HCT116 (cell line): ENCODE results near the gene MOB2. TPM values are rescaled to one million over a fixed set of nuclear protein-coding genes. Genes with fewer than 3 reads are reported as not detected.

Experiments used
- ATAC-seq: fragments of 200-7000 bp; cut with Tn5 transposase; 2 replicates; pipeline ENCODE4 v1.9.1; 2020; ENCODE audit warnings: mild to moderate bottlenecking, moderate library complexity
- BruUV-seq: library from RNA; stranded (reverse); fragments of 400-500 nt; replicated peaks from 2 replicates; lab custom pipeline; 2021; lab: Mats Ljungman, UMichigan
- CTCF ChIA-PET: fragments of 300-600 bp; sonication (Branson Sonifier 250); formaldehyde crosslinking; loops from one replicate; lab custom pipeline; 2021; ENCODE audit warnings: antibody characterized with exemption; lab: Charles Lee
- POLR2A ChIA-PET: fragments of 300-600, 350-600 bp; sonication (Branson Sonifier 250); formaldehyde crosslinking; loops from one replicate; lab custom pipeline; 2021; ENCODE audit warnings: antibody characterized with exemption; lab: Charles Lee
- RAD21 ChIA-PET, 2 experiments: fragments of 300-600 bp; sonication (Branson Sonifier 250); formaldehyde crosslinking; loops; one replicate each; lab custom pipeline; 2023; ENCODE audit warnings: low total read pairs in 2 of 2; ENCODE audit not compliant: uncharacterized antibody in 2 of 2, unreplicated experiment in 2 of 2, low non-redundant PET in 1 of 2; lab: Charles Lee
- DNase-seq: peaks from one replicate; pipeline ENCODE4 v3.0.0-alpha.2; 2010; ENCODE audit warnings: low read depth, low spot score
- H2AFZ ChIP-seq: fragments of 200-600 bp; shearing (Covaris generic), sonication (generic); 2 replicates; pipeline ENCODE4 v1.6.1; 2017; ENCODE audit warnings: low read depth, mixed run types, mixed read lengths, antibody characterized with exemption, low read length; ENCODE audit not compliant: poor library complexity, severe bottlenecking
- H3K27ac ChIP-seq: 2 replicates; pipeline ENCODE4 v1.5.1; 2012; ENCODE audit warnings: low read depth, low read length
- H3K27me3 ChIP-seq: fragments of 200-600 bp; sonication (generic); 2 replicates; pipeline ENCODE4 v1.6.1; 2016; ENCODE audit warnings: mixed run types, low read length, mixed read lengths; ENCODE audit not compliant: insufficient read depth
- H3K36me3 ChIP-seq, 2 experiments: fragments of 200-500 bp in 1 of 2; fragments of 200-600 bp in 1 of 2; sonication (Bioruptor generic) in 1 of 2; sonication (generic) in 1 of 2; 2 replicates each; pipeline versions ENCODE4 v1.5.1 to v1.6.1; 2014 to 2016; ENCODE audit warnings: low read length in 2 of 2, inconsistent platforms in 1 of 2, mixed read lengths in 1 of 2, mixed run types in 1 of 2; ENCODE audit not compliant: insufficient read depth in 2 of 2, control insufficient read depth in 1 of 2
- H3K4me1 ChIP-seq, 2 experiments: fragments of 200-600 bp in 1 of 2; sonication (generic) in 1 of 2; 2 replicates each; pipeline versions ENCODE4 v1.5.1 to v1.6.1; 2012 to 2017; ENCODE audit warnings: low read length in 2 of 2, inconsistent platforms in 1 of 2, mild to moderate bottlenecking in 1 of 2, mixed read lengths in 1 of 2, mixed run types in 1 of 2, moderate library complexity in 1 of 2; ENCODE audit not compliant: insufficient read depth in 2 of 2, control insufficient read depth in 1 of 2
- H3K4me2 ChIP-seq: fragments of 200-600 bp; sonication (generic); 2 replicates; pipeline ENCODE4 v1.6.1; 2017; ENCODE audit warnings: mixed run types, low read length, mixed read lengths
- H3K4me3 ChIP-seq, 2 experiments: fragments of 200-600 bp in 1 of 2; sonication (generic) in 1 of 2; replicated peaks in 1 of 2; 2 replicates each; pipeline ENCODE4 v1.5.1; 2011 to 2016; ENCODE audit warnings: low read length in 2 of 2, control low read depth in 1 of 2, low read depth in 1 of 2, mild to moderate bottlenecking in 1 of 2, mixed read lengths in 1 of 2, mixed run types in 1 of 2
- H3K79me2 ChIP-seq: fragments of 200-600 bp; sonication (generic); 2 replicates; pipeline ENCODE4 v1.6.1; 2017; ENCODE audit warnings: mild to moderate bottlenecking, mixed run types, low read length, moderate library complexity, mixed read lengths; ENCODE audit not compliant: insufficient read depth
- H3K9ac ChIP-seq: fragments of 200-600 bp; sonication (generic); 2 replicates; pipeline ENCODE4 v1.6.1; 2016; ENCODE audit warnings: low read length, mixed read lengths
- H3K9me2 ChIP-seq: fragments of 200-600 bp; sonication (generic), shearing (Covaris generic); 2 replicates; pipeline ENCODE4 v1.6.1; 2017; ENCODE audit warnings: mixed run types, mild to moderate bottlenecking, moderate library complexity; ENCODE audit not compliant: insufficient read depth
- H3K9me3 ChIP-seq, 2 experiments: fragments of 200-500 bp in 1 of 2; fragments of 200-600 bp in 1 of 2; sonication (Bioruptor generic) in 1 of 2; sonication (generic) in 1 of 2; 2 replicates each; pipeline ENCODE4 v1.6.1; 2014 to 2017; ENCODE audit warnings: low read length in 2 of 2, mixed read lengths in 2 of 2, inconsistent platforms in 1 of 2, low read depth in 1 of 2, mild to moderate bottlenecking in 1 of 2, mixed run types in 1 of 2, moderate library complexity in 1 of 2; ENCODE audit not compliant: control insufficient read depth in 1 of 2, insufficient read depth in 1 of 2
- H4K20me1 ChIP-seq: fragments of 200-600 bp; sonication (generic), shearing (Covaris generic); 2 replicates; pipeline ENCODE4 v1.6.1; 2017; ENCODE audit warnings: mixed run types, mild to moderate bottlenecking, moderate library complexity; ENCODE audit not compliant: insufficient read depth
- ATF3 ChIP-seq: IDR thresholded peaks from 2 replicates; pipeline ENCODE4 v1.6.1; 2012
- CBX3 ChIP-seq: IDR thresholded peaks from 2 replicates; pipeline ENCODE4 v1.6.1; 2012; ENCODE audit warnings: low read depth
- CTCF ChIP-seq, 3 experiments: fragments of 200-600 bp in 1 of 3; sonication (generic) in 1 of 3; IDR thresholded peaks in 2 of 3; conservative IDR thresholded peaks in 1 of 3; 2 replicates each; pipeline ENCODE4 v1.5.1; 2012 to 2017; ENCODE audit warnings: low read depth in 2 of 3, low read length in 2 of 3, antibody characterized with exemption in 1 of 3, borderline replicate concordance in 1 of 3, control low read depth in 1 of 3, mild to moderate bottlenecking in 1 of 3, mixed read lengths in 1 of 3, mixed run types in 1 of 3, moderate library complexity in 1 of 3; ENCODE audit not compliant: insufficient read depth in 1 of 3
- EGR1 ChIP-seq: IDR thresholded peaks from 2 replicates; pipeline ENCODE4 v1.6.1; 2012; ENCODE audit warnings: low read depth
- EZH2 ChIP-seq: fragments of 200-600 bp; sonication (generic); IDR thresholded peaks from 2 replicates; pipeline ENCODE4 v1.6.1; 2017; ENCODE audit warnings: antibody characterized with exemption, mixed run types
- EZH2phosphoT487 ChIP-seq: fragments of 200-600 bp; IDR thresholded peaks from 2 replicates; pipeline ENCODE4 v1.6.1; 2018; ENCODE audit warnings: antibody characterized with exemption, borderline replicate concordance
- FOSL1 ChIP-seq: IDR thresholded peaks from 2 replicates; pipeline ENCODE4 v1.6.1; 2012; ENCODE audit warnings: low read depth
- MAX ChIP-seq: IDR thresholded peaks from 2 replicates; pipeline ENCODE4 v1.6.1; 2012
- POLR2A ChIP-seq: IDR thresholded peaks from 2 replicates; pipeline ENCODE4 v1.7.0; 2011; ENCODE audit warnings: borderline replicate concordance; ENCODE audit not compliant: insufficient read depth, insufficient read length; ENCODE audit errors: extremely low read depth
- POLR2AphosphoS5 ChIP-seq: IDR thresholded peaks from 2 replicates; pipeline ENCODE4 v1.6.1; 2011; ENCODE audit warnings: mild to moderate bottlenecking, low read depth, low read length, moderate library complexity
- REST ChIP-seq: IDR thresholded peaks from 2 replicates; pipeline ENCODE4 v1.6.1; 2012; ENCODE audit warnings: low read depth
- SIN3A ChIP-seq: IDR thresholded peaks from 2 replicates; pipeline ENCODE4 v1.6.1; 2012; ENCODE audit warnings: low read depth
- SRF ChIP-seq: IDR thresholded peaks from 2 replicates; pipeline ENCODE4 v1.6.1; 2012; ENCODE audit warnings: low read depth
- TCF7L2 ChIP-seq: IDR thresholded peaks from 2 replicates; pipeline ENCODE4 v1.7.0; 2011; ENCODE audit warnings: borderline replicate concordance, inconsistent platforms; ENCODE audit not compliant: insufficient read depth, insufficient read length; ENCODE audit errors: extremely low read depth
- YY1 ChIP-seq: IDR thresholded peaks from 2 replicates; pipeline ENCODE4 v1.6.1; 2011; ENCODE audit warnings: low read length, low read depth, moderate library complexity, mild to moderate bottlenecking; ENCODE audit not compliant: insufficient replicate concordance; ENCODE audit errors: extremely low read depth
- ZNF274 ChIP-seq: fragments of 200-500 bp; sonication (Bioruptor generic); IDR thresholded peaks from 2 replicates; pipeline ENCODE4 v1.6.1; 2014; ENCODE audit warnings: mild to moderate bottlenecking, low read depth, low read length, inconsistent platforms
- intact Hi-C: fragments of 100-400 bp; cut with micrococcal nuclease; formaldehyde crosslinking; loops from 2 replicates; pipeline ENCODE4 v1.10.0; 2022
- total RNA-seq: library from RNA; stranded (reverse); gene quantifications from one replicate; pipeline ENCODE4 v1.2.1, GENCODE V29; 2021; ENCODE audit not compliant: unreplicated experiment

MOB2 gene
- total RNA-seq, 1 experiment from 2014 or later, result 25.7 TPM

- Histone ChIP-seq H3K4me2 (no peak overlapping the region), H3K9me2 (no peaks in the 10 kb centered on the region), H3K36me3 (no peaks in the 10 kb centered on the region), H3K4me1 (peaks cover 3 to 7% of the 10 kb centered on the region in 2 experiments; a peak in 3 of 4 replicates), H3K9me3 (no peaks in the 10 kb centered on the region), H3K4me3 (no peak overlapping the region), H3K79me2 (no peaks in the 10 kb centered on the region), H3K27me3 (no peaks in the 10 kb centered on the region), H4K20me1 (no peaks in the 10 kb centered on the region), H2AFZ (no peak overlapping the region), H3K9ac (no peak overlapping the region), H3K27ac (no peak overlapping the region)
- intact Hi-C loops, result no loop called here
- no TSS peak for BruUV-seq
- no peak for ATAC-seq
- no peak for TF ChIP-seq YY1
- TF ChIP-seq FOSL1, result no peak
- no peak for TF ChIP-seq MAX
- TF ChIP-seq REST, result no peak
- TF ChIP-seq ZNF274, result no peak
- no peak for TF ChIP-seq EZH2phosphoT487
- TF ChIP-seq SRF, result no peak
- no peak for TF ChIP-seq CBX3
- no peak for TF ChIP-seq SIN3A
- no peak for TF ChIP-seq EZH2
- no peak for TF ChIP-seq POLR2AphosphoS5
- TF ChIP-seq ATF3, result no peak
- no peak for TF ChIP-seq CTCF (IDR thresholded peaks at IDR 0.05 in 2 of 3, conservative IDR thresholded peaks at IDR 0.05 in 1 of 3; ENCODE audit: borderline replicate concordance in 1 of 3, insufficient read depth in 1 of 3, low read depth in 2 of 3, low read length in 2 of 3)
- TF ChIP-seq EGR1, result no peak
- no peak for TF ChIP-seq POLR2A
- no peak for TF ChIP-seq TCF7L2
- DNase-seq, result no peak
- RAD21 ChIA-PET, result no interaction called here
- CTCF ChIA-PET, result no interaction called here
- POLR2A ChIA-PET, result no interaction called here
These were observed 26.7 kb downstream of the MOB2 start for GRCh38 chr11:1459764-1460395.
